SK-N-MC (cell line): ENCODE results near the gene TSPAN32.

Experiments
- EZH2 ChIP-seq: fragments of 200-600 bp; sonication (generic); IDR thresholded peaks from one replicate; pipeline ENCODE4 v1.6.1; 2017; ENCODE audit warnings: antibody characterized with exemption
- FOXP2 ChIP-seq: optimal IDR thresholded peaks from 2 replicates; pipeline ENCODE3; 2011; ENCODE audit warnings: mild to moderate bottlenecking, moderate library complexity; ENCODE audit not compliant: insufficient read depth; ENCODE audit errors: extremely low read length, control extremely low read depth
- POLR2AphosphoS5 ChIP-seq: IDR thresholded peaks from 2 replicates; pipeline ENCODE4 v1.6.1; 2012; ENCODE audit warnings: mild to moderate bottlenecking, low read depth, low read length, borderline replicate concordance

DNA sequence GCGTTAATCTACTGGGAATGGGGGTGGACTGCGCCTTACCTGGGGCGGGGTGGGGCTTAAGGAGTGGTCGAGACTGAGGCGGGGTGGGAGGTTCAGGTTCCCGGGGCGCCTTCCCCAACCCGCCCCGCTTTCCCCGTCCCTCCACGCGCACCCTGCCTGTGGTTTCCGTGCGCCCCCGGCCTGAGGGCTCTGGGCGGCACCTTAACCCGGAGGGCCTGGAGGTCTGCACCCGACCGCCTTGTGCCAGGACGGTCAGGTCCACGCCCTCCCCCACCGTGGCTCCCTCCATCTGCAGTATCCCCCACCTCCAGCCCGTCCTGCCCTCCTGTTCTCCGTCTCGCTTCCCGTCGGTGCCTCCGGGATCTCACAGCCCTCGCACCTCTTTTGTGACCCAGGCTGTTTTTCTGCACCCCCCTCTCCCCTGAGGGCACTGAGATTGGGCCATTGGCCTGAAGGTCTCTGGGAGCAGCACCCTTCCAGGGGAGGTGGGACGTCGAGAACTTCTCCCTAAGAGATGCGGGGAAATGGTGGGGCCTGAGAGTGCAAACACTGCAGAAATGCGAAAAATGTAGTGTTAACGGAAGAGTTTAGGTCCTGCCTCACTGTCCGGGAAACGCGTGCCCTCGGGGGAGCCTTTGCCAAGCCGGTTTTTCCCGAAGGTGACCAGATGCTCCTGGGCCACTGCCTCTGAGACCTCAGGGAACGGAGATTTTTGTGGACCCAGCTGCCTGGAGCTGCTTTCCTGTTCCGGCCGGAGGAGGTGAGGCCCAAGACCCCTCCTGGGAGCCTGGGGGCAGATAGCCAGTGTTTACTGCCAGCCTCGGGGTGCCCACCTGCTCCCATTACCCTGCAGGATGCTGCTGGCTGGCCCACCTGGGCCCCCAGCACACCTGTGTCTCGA is 30.2 kb upstream of the TSPAN32 start:
- TF ChIP-seq FOXP2: no peak
- TF ChIP-seq EZH2: no peak
- no peak for TF ChIP-seq POLR2AphosphoS5
